Measurements from ENCODE around the gene ACTBL2.

DNA sequence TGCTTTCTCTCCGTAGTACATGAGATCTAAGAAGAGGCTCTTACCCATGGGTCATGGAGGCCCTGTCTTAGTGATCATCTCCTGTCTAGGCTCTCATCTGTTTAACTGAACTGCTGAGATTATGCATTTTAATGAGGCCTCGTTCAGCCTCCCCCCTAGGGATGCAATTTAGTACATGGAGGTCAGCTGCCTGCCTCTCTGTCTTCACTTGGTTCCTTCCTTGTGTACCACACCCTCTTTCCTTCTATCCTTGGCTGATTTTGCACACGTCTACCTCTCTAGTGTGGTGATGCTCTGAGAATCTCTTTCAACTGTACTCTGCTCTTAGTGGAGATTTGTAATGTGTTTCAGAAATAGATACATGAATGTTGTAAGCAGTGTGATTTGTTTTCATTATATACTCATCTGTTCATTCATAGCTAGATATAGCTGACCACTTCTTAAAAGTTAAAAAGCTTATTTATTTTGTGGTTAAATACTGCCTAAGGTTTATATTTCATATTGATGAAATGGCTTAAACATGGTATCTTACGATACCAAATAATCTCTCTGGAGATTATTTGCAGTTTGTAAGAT, 3.5 kb upstream of the ACTBL2 start:
- TF ChIP-seq, protein P1, sequence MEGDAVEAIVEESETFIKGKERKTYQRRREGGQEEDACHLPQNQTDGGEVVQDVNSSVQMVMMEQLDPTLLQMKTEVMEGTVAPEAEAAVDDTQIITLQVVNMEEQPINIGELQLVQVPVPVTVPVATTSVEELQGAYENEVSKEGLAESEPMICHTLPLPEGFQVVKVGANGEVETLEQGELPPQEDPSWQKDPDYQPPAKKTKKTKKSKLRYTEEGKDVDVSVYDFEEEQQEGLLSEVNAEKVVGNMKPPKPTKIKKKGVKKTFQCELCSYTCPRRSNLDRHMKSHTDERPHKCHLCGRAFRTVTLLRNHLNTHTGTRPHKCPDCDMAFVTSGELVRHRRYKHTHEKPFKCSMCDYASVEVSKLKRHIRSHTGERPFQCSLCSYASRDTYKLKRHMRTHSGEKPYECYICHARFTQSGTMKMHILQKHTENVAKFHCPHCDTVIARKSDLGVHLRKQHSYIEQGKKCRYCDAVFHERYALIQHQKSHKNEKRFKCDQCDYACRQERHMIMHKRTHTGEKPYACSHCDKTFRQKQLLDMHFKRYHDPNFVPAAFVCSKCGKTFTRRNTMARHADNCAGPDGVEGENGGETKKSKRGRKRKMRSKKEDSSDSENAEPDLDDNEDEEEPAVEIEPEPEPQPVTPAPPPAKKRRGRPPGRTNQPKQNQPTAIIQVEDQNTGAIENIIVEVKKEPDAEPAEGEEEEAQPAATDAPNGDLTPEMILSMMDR (IDR thresholded peaks at IDR 0.05) = no peak
- no peak for TF ChIP-seq POLR2A (IDR thresholded peaks at IDR 0.05)
